NCI-H446 (cell line): Measurements from ENCODE around the gene POFUT1.

Experiments used
- DNase-seq, 2 experiments: peaks; one replicate each; lab custom pipeline; 2025; lab: John Stamatoyannopoulos, UW

POFUT1 gene

GRCh38 chr20:32206760-32207625, 687 bp upstream of the POFUT1 start:
- DNase-seq = no peak

- no peak for DNase-seq
Observed at GRCh38 chr20:32208499-32209154, 947 bp downstream of the POFUT1 start.

GRCh38 chr20:32209850-32210605, 2.3 kb downstream of the POFUT1 start:
- no peak for DNase-seq

GRCh38 chr20:32213870-32214269, 6.2 kb downstream of the POFUT1 start:
- no peak for DNase-seq

GRCh38 chr20:32215147-32215546, 7.5 kb downstream of the POFUT1 start:
- no peak for DNase-seq

- DNase-seq = no peak
Observed at GRCh38 chr20:32215729-32216128, 8.0 kb downstream of the POFUT1 start.

GRCh38 chr20:32216179-32217142, 8.8 kb downstream of the POFUT1 start:
- no peak for DNase-seq

- no peak for DNase-seq
Observed at GRCh38 chr20:32218156-32218900, 10.6 kb downstream of the POFUT1 start.

- no peak for DNase-seq
Observed at GRCh38 chr20:32224463-32224862, 16.8 kb downstream of the POFUT1 start.

GRCh38 chr20:32226391-32226790, 18.7 kb downstream of the POFUT1 start:
- DNase-seq = no peak

- DNase-seq = no peak
Observed at GRCh38 chr20:32227306-32227705, 19.6 kb downstream of the POFUT1 start.

- DNase-seq = no peak
Observed at GRCh38 chr20:32227744-32228688, 20.3 kb downstream of the POFUT1 start.

- no peak for DNase-seq
Observed at GRCh38 chr20:32229251-32229747, 21.6 kb downstream of the POFUT1 start.

- DNase-seq = no peak
Observed at GRCh38 chr20:32230707-32231106, 23.0 kb downstream of the POFUT1 start.

- no peak for DNase-seq
Observed at GRCh38 chr20:32231245-32231644, 23.6 kb downstream of the POFUT1 start.

- DNase-seq = no peak
Observed at GRCh38 chr20:32231847-32232246, 24.2 kb downstream of the POFUT1 start.

GRCh38 chr20:32232326-32232886, 24.7 kb downstream of the POFUT1 start:
- no peak for DNase-seq

GRCh38 chr20:32233286-32233685, 25.6 kb downstream of the POFUT1 start:
- DNase-seq = no peak
